ENCODE measurements around the gene PAM16.

PAM16 gene

DNA sequence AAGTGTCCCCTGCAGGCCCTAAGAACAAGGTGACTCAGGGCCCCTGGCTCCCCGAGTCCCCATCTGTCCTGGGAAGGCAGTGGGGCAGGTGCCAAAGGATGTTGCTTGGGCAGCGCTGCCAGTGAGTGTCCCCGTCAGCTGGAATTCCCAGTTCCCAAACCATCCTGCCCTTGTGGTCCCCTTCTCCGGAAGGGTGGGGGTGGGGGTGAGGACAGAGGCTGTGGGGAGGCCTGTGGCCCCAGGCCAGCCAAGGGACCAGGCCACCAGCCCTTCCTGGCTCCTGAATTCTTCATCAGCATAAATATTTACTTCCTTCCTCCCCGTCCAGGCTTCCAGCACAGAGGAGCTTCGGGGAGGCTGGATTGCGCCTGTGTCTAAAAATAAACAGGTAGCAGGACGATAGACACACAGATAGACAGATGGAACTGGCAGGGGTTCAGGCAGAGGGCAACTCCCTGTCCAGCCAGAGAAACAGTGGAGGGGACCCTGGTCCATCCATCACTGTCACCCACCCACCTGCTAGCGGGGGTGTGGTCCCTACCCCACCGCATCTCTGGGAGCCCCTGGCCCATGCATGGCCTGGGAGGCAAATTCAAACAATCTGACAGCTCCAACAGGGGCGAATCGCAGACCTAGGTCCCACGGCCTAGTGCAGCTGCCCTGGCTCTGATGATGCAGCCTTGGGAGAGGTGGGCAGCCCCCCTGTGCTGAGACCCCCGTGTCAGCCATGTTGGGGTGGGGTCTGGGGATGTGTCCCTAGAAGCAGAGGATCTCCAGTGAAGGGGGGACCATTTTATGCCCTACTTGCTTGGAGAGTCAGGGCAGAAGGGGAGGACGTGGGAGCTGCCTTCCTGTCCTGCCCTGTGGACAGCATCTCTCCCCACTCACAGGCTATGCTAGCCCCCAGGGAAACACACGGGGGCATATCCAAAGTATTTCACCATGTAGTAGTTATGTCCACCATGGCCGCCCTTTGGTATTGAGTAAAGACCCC is 22.0 kb downstream of the PAM16 start:
- H3K4me2 ChIP-seq (ENCODE audit: low read length) = peak overlapping the region; percentile 51
- peak overlapping the region; percentile 39 for H3K4me3 ChIP-seq (ENCODE audit: low read depth, low read length)
- H3K4me1 ChIP-seq = peaks cover 32% of the 10 kb centered on the region
- H3K27ac ChIP-seq = peak overlapping the region; percentile 90
- no peaks in the 10 kb centered on the region for H3K27me3 ChIP-seq (ENCODE audit: control insufficient read depth, insufficient read depth, low read length)
- H3K79me2 ChIP-seq = peaks cover 57% of the 10 kb centered on the region
- peak overlapping the region; percentile 78 for H2AFZ ChIP-seq
- no peaks in the 10 kb centered on the region for H3K9me3 ChIP-seq (ENCODE audit: control insufficient read depth, low read length)
- no peak overlapping the region for H3K9ac ChIP-seq
- no peaks in the 10 kb centered on the region for H3K36me3 ChIP-seq (ENCODE audit: control insufficient read depth, insufficient read depth, low read length)
- TF ChIP-seq, protein P1, sequence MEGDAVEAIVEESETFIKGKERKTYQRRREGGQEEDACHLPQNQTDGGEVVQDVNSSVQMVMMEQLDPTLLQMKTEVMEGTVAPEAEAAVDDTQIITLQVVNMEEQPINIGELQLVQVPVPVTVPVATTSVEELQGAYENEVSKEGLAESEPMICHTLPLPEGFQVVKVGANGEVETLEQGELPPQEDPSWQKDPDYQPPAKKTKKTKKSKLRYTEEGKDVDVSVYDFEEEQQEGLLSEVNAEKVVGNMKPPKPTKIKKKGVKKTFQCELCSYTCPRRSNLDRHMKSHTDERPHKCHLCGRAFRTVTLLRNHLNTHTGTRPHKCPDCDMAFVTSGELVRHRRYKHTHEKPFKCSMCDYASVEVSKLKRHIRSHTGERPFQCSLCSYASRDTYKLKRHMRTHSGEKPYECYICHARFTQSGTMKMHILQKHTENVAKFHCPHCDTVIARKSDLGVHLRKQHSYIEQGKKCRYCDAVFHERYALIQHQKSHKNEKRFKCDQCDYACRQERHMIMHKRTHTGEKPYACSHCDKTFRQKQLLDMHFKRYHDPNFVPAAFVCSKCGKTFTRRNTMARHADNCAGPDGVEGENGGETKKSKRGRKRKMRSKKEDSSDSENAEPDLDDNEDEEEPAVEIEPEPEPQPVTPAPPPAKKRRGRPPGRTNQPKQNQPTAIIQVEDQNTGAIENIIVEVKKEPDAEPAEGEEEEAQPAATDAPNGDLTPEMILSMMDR (IDR thresholded peaks at IDR 0.05) = no peak

DNA sequence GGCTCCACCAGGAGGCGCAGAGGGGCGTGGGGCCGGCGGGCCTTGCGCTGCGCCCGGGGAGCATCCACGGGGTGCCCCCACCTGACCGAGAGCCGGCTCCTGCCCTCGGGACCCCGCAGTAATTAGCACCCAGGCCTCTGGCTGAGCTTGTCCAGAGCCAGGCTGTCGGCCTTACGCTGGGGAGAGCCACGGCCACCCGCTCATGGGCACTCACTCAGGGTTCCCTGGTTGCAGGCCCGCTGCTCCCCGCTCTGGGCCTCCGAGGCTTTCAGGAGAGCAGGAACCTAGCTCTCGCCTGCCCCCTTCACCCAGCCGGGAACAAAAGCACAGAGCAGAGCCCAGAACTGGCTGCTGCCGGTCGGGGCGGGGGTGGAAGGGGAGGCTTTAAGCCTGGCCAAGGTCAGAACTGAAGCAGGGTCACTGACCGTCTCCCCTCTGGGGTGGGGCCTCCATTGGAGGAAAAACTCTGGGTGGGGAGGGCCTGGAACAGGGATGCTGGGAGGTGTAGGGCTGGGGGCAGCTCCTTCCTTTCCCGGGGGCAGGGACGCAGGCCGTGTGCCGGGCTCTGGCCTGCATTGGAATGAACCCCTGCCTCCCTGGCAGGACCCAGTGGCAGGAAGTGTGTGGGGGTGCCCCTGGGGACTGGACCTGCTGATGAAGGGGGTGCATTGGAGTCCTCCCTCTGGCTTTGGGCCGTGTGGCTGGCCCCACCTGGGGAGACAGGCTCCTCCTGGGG is 22.9 kb downstream of the PAM16 start:
- Histone ChIP-seq H3K27me3 (ENCODE audit: control insufficient read depth, insufficient read depth, low read length) (no peaks in the 10 kb centered on the region), H3K79me2 (peaks cover 62% of the 10 kb centered on the region), H3K9ac (peak overlapping the region; percentile 16), H3K4me1 (peaks cover 40% of the 10 kb centered on the region), H3K4me3 (ENCODE audit: low read depth, low read length) (peak overlapping the region; percentile 39), H3K4me2 (ENCODE audit: low read length) (peak overlapping the region; percentile 51), H3K9me3 (ENCODE audit: control insufficient read depth, low read length) (no peaks in the 10 kb centered on the region), H3K36me3 (ENCODE audit: control insufficient read depth, insufficient read depth, low read length) (no peaks in the 10 kb centered on the region), H3K27ac (peak overlapping the region; percentile 90), H2AFZ (peak overlapping the region; percentile 78)
- TF ChIP-seq, protein P1 (IDR thresholded peaks at IDR 0.05) = peak; percentile 82

DNA sequence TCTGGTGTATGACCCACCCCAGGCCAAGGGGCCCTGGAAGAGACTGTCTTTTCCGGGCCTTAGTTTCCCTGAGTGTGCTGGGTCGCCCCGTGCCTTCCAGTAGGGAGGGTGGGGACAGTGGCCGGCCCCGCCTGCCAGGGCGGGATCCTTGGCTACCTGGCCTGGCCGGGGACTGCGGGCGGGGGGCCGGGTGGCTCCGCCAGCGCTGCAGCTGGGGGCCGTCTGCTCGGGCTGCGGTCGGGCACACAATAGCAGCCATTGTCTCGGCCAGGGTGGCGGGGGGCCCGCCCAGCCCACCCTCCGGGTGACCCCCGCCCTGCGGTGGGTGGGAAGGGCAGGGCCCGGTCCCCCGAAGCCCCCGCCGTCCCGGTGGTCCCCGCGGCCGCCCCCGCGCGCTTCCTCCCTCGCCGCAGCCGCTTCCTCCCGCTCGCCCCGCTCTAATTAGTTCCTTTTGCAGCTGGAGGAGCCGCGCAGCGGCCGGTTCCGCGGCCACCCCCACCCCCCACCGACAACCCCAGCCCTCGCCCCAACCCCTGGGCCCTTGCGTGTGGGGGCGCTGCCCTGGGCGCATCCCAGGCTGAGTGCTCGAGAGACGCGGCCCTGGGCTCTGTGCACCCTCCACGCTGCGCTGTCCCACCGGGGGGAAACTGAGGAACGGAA is 23.6 kb downstream of the PAM16 start:
- peak overlapping the region; percentile 90 for H3K27ac ChIP-seq
- no peaks in the 10 kb centered on the region for H3K27me3 ChIP-seq (ENCODE audit: control insufficient read depth, insufficient read depth, low read length)
- H3K79me2 ChIP-seq = peaks cover 61% of the 10 kb centered on the region
- peak overlapping the region; percentile 51 for H3K4me2 ChIP-seq (ENCODE audit: low read length)
- peak overlapping the region; percentile 39 for H3K4me3 ChIP-seq (ENCODE audit: low read depth, low read length)
- TF ChIP-seq, protein P1 (IDR thresholded peaks at IDR 0.05) = no peak
- peaks cover 47% of the 10 kb centered on the region for H3K4me1 ChIP-seq
- H3K9ac ChIP-seq = peak overlapping the region; percentile 16
- H3K9me3 ChIP-seq (ENCODE audit: control insufficient read depth, low read length) = no peaks in the 10 kb centered on the region
- H3K36me3 ChIP-seq (ENCODE audit: control insufficient read depth, insufficient read depth, low read length) = no peaks in the 10 kb centered on the region
- peak overlapping the region; percentile 78 for H2AFZ ChIP-seq

DNA sequence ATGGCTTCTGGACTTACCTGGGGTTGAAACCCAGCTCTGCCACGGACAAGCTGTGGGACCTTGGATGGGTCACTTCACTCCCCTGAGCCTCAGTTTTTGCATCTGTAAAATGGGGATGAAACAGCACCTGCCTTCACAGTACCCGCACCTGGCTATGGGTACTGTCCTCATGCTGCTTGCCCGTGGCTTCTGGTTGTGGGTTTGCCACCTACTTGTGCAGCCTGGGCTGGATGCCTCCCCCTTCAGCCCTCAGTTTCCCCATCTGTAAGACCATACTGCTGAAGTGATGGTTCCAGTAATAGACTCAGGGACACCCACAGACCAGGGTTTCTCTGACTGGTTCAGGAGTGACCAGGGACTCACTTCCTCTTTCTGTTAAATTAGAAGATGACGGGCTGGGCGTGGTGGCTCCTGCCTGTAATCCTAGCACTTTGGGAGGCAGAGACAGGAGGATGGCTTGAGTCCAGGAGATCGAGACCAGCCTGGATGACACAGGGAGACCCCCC is 25.8 kb downstream of the PAM16 start:
- no peak overlapping the region for H3K9ac ChIP-seq
- H3K4me1 ChIP-seq = peaks cover 48% of the 10 kb centered on the region

More for the DNA sequence above, 25.8 kb downstream of the PAM16 start:
- Histone ChIP-seq H3K9me3 (ENCODE audit: control insufficient read depth, low read length) (no peaks in the 10 kb centered on the region), H3K79me2 (peaks cover 63% of the 10 kb centered on the region), H3K4me3 (ENCODE audit: low read depth, low read length) (no peak overlapping the region), H3K27ac (peak overlapping the region; percentile 29), H3K27me3 (ENCODE audit: control insufficient read depth, insufficient read depth, low read length) (no peaks in the 10 kb centered on the region), H2AFZ (no peak overlapping the region), H3K4me2 (ENCODE audit: low read length) (no peak overlapping the region), H3K36me3 (ENCODE audit: control insufficient read depth, insufficient read depth, low read length) (no peaks in the 10 kb centered on the region)
- TF ChIP-seq, protein P1 (IDR thresholded peaks at IDR 0.05) = no peak
